HepG2 (cell line): ENCODE measurements around the gene CDH1.

Source experiments
- ARNTL ChIP-seq: sonication (generic); formaldehyde crosslinking; IDR thresholded peaks from 2 replicates; pipeline ENCODE4 v1.4.0; 2020; ENCODE audit warnings: mild to moderate bottlenecking, missing genetic modification reagents
- EEA1 ChIP-seq: sonication (generic); formaldehyde crosslinking; IDR thresholded peaks from 2 replicates; pipeline ENCODE4 v1.5.1; 2020; ENCODE audit warnings: mild to moderate bottlenecking, missing genetic modification reagents, borderline replicate concordance
- EZH2 ChIP-seq: conservative IDR thresholded peaks from 2 replicates; pipeline ENCODE4 v1.6.1; 2012; ENCODE audit warnings: mild to moderate bottlenecking, low read depth, low read length, moderate library complexity
- NFIC ChIP-seq: IDR thresholded peaks from 2 replicates; pipeline ENCODE4 v1.6.1; 2012; ENCODE audit warnings: mild to moderate bottlenecking, low read length, inconsistent platforms
- NFYB ChIP-seq: sonication (generic); formaldehyde crosslinking; IDR thresholded peaks from 2 replicates; pipeline ENCODE4 v1.4.0; 2020; ENCODE audit warnings: missing genetic modification reagents
- POLR2A ChIP-seq, 2 experiments: IDR thresholded peaks; 2 replicates each; pipeline ENCODE4 v1.6.1; 2011; ENCODE audit warnings: low read depth in 2 of 2, low read length in 2 of 2, mild to moderate bottlenecking in 1 of 2, moderate library complexity in 1 of 2; ENCODE audit not compliant: insufficient read depth in 1 of 2
- RAD51 ChIP-seq: fragments of 450-650 bp; IDR thresholded peaks from 2 replicates; pipeline ENCODE4 v1.6.1; 2016; ENCODE audit warnings: borderline replicate concordance
- SALL2 ChIP-seq: sonication (generic); formaldehyde crosslinking; IDR thresholded peaks from 2 replicates; pipeline ENCODE4 v1.8.1; 2023; ENCODE audit warnings: mild to moderate bottlenecking, missing genetic modification reagents, inconsistent platforms
- TAF1 ChIP-seq: sonication (generic); formaldehyde crosslinking; IDR thresholded peaks from 2 replicates; pipeline ENCODE4 v1.4.0; 2020; ENCODE audit warnings: missing genetic modification reagents
- YY1 ChIP-seq: IDR thresholded peaks from 2 replicates; pipeline ENCODE4 v1.6.1; 2011; ENCODE audit warnings: low read length, low read depth, moderate library complexity, mild to moderate bottlenecking; ENCODE audit not compliant: insufficient read depth, insufficient replicate concordance
- ZNF383 ChIP-seq: sonication (generic); formaldehyde crosslinking; IDR thresholded peaks from 2 replicates; pipeline ENCODE4 v1.4.0; 2020; ENCODE audit warnings: missing genetic modification reagents, mild to moderate bottlenecking, borderline replicate concordance
- ZNF460 ChIP-seq: sonication (generic); formaldehyde crosslinking; IDR thresholded peaks from 2 replicates; pipeline ENCODE4 v1.5.1; 2020; ENCODE audit warnings: missing genetic modification reagents, mild to moderate bottlenecking, borderline replicate concordance

GRCh38 chr16:68718590-68718989, 18.5 kb upstream of the CDH1 start:
- no peak for TF ChIP-seq ZNF460 (CRISPR knock-in tag)
- no peak for TF ChIP-seq EZH2
- TF ChIP-seq NFIC: no peak
- no peak for TF ChIP-seq ARNTL (CRISPR knock-in tag)
- TF ChIP-seq RAD51: no peak
- no peak for TF ChIP-seq POLR2A (IDR thresholded peaks at IDR 0.05; ENCODE audit: insufficient read depth in 1 of 2, low read depth in 2 of 2, low read length in 2 of 2)
- TF ChIP-seq YY1: no peak
- no peak for TF ChIP-seq EEA1 (CRISPR knock-in tag)
- TF ChIP-seq ZNF383 (CRISPR knock-in tag): no peak
- TF ChIP-seq SALL2 (CRISPR knock-in tag): no peak
- TF ChIP-seq NFYB (CRISPR knock-in tag): no peak
- TF ChIP-seq TAF1: no peak
